ENCODE results near the gene GALNS.

Gene GALNS

GRCh38 chr16:88856122-88856827 lies 472 bp downstream of the GALNS start:
- DNase-seq (ENCODE audit: low spot score), result peak; percentile 19

- DNase-seq (ENCODE audit: low spot score), result no peak
These were observed 1.0 kb downstream of the GALNS start for GRCh38 chr16:88855736-88856121.

- no peak for DNase-seq (ENCODE audit: low spot score)
These were observed 1.6 kb downstream of the GALNS start for GRCh38 chr16:88855176-88855575.

- DNase-seq (ENCODE audit: low spot score), result no peak
These were observed 2.2 kb downstream of the GALNS start for GRCh38 chr16:88854306-88855111.

GRCh38 chr16:88853325-88853941 lies 3.3 kb downstream of the GALNS start:
- DNase-seq (ENCODE audit: low spot score), result no peak

GRCh38 chr16:88851616-88852015 lies 5.1 kb downstream of the GALNS start:
- DNase-seq (ENCODE audit: low spot score), result no peak

- DNase-seq (ENCODE audit: low spot score), result no peak
These were observed 6.1 kb downstream of the GALNS start for GRCh38 chr16:88850531-88851199.

- no peak for DNase-seq (ENCODE audit: low spot score)
These were observed 8.2 kb downstream of the GALNS start for GRCh38 chr16:88848557-88848956.

GRCh38 chr16:88847654-88848053 lies 9.1 kb downstream of the GALNS start:
- DNase-seq (ENCODE audit: low spot score), result no peak

GRCh38 chr16:88846088-88846487 lies 10.7 kb downstream of the GALNS start:
- DNase-seq (ENCODE audit: low spot score), result peak; percentile 49

- no peak for DNase-seq (ENCODE audit: low spot score)
These were observed 12.2 kb downstream of the GALNS start for GRCh38 chr16:88844419-88845036.

GRCh38 chr16:88843256-88843655 lies 13.5 kb downstream of the GALNS start:
- no peak for DNase-seq (ENCODE audit: low spot score)

GRCh38 chr16:88842806-88843205 lies 13.9 kb downstream of the GALNS start:
- DNase-seq (ENCODE audit: low spot score), result no peak

GRCh38 chr16:88842308-88842756 lies 14.4 kb downstream of the GALNS start:
- no peak for DNase-seq (ENCODE audit: low spot score)

GRCh38 chr16:88841521-88842307 lies 15.0 kb downstream of the GALNS start:
- DNase-seq (ENCODE audit: low spot score), result no peak

GRCh38 chr16:88840600-88841215 lies 16.0 kb downstream of the GALNS start:
- DNase-seq (ENCODE audit: low spot score), result no peak

GRCh38 chr16:88839745-88840599 lies 16.8 kb downstream of the GALNS start:
- DNase-seq (ENCODE audit: low spot score), result no peak

- no peak for DNase-seq (ENCODE audit: low spot score)
These were observed 17.7 kb downstream of the GALNS start for GRCh38 chr16:88839026-88839529.

GRCh38 chr16:88838566-88838965 lies 18.2 kb downstream of the GALNS start:
- no peak for DNase-seq (ENCODE audit: low spot score)

- no peak for DNase-seq (ENCODE audit: low spot score)
These were observed 18.9 kb downstream of the GALNS start for GRCh38 chr16:88837806-88838205.
